ENCODE measurements around the gene GMDS. TPM values are rescaled to one million over a fixed set of nuclear protein-coding genes. Genes with fewer than 3 reads are reported as not detected.

The GMDS gene
- total and polyA plus RNA-seq, 2 of the 13 experiments (the other 11 are each of a cell fraction or from before 2014, with no cell fraction given), result 64.4 to 112 TPM

DNA sequence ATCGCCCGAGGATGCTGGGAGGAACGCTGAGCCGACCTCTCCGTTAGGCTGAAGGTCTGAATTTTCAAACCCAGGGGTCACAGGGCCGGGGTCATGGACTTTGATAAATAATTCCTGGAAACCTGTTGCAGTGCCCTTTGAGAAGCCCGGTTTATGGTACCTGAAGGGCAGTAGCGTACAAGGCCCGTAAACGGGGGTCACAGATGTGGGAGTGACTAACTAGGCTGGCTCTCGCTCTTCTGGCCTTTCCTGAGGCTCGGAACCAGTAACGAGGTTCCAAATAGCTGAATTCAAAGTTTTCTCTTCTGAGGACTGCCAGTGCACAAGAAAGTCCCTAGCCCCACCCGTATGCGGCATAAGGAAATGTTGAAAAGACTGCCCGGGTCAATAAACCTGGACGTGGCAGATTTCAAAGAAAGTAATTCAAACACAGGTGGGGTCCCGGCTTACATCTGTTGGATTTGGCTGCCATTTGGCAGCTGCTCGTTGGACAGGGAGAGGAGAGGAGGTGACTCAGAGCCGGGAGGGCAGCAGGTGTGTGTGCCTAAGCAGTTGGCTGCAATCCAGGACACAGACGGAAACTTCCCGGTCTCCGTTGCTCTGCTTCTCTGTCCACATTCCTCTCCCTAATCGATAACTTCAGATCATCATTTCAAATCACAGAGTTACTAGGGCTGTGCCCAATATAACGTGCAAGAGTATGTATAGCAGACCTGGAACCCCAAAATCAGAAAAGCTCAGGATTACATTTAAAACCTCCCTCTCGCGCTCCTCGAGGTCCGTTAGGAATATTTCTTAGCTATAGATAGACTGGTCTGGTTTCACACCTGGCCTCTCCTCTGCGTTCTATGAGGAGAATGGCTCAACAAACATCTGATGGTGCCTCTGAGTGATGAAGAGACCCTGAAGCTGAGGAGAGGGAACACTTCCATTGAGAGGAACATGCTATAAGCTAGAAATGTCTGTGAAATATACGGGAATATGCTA, 765 bp upstream of the GMDS start (continued):
- no peak for TF ChIP-seq HOXA7 (CRISPR knock-in tag; IDR thresholded peaks at IDR 0.05)
- peak; percentile 89; the same call in 1 of the 2 replicates for TF ChIP-seq CAMTA2 (CRISPR knock-in tag; IDR thresholded peaks at IDR 0.05; ENCODE audit: borderline replicate concordance)
- TF ChIP-seq CEBPG (CRISPR knock-in tag; IDR thresholded peaks at IDR 0.05), result 0 out of 2 replicates have a peak, but pooled peaks have one; percentile 15
- TF ChIP-seq ZNF234 (CRISPR knock-in tag; conservative IDR thresholded peaks at IDR 0.05), result peak; percentile 88; the same call in 1 of the 2 replicates
- TF ChIP-seq SNAI1 (CRISPR knock-in tag; IDR thresholded peaks at IDR 0.05; ENCODE audit: borderline replicate concordance), result peak; percentile 94; the same call in 1 of the 2 replicates
- TF ChIP-seq, protein P1, sequence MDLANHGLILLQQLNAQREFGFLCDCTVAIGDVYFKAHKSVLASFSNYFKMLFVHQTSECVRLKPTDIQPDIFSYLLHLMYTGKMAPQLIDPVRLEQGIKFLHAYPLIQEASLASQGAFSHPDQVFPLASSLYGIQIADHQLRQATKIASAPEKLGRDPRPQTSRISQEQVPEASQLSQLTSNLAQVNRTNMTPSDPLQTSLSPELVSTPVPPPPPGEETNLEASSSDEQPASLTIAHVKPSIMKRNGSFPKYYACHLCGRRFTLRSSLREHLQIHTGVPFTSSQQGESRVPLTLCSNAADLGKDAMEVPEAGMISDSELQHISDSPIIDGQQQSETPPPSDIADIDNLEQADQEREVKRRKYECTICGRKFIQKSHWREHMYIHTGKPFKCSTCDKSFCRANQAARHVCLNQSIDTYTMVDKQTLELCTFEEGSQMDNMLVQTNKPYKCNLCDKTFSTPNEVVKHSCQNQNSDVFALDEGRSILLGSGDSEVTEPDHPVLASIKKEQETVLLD (CRISPR knock-in tag; IDR thresholded peaks at IDR 0.05; ENCODE audit: low read depth), result 0 out of 2 replicates have a peak, but pooled peaks have one; percentile 34
- TF ChIP-seq ZNF567 (CRISPR knock-in tag; IDR thresholded peaks at IDR 0.05; ENCODE audit: borderline replicate concordance), result no peak
- TF ChIP-seq PAWR (CRISPR knock-in tag; IDR thresholded peaks at IDR 0.05; ENCODE audit: borderline replicate concordance), result no peak
- no peak for TF ChIP-seq ZNF33A (CRISPR knock-in tag; IDR thresholded peaks at IDR 0.05; ENCODE audit: borderline replicate concordance)
- no peak for TF ChIP-seq CBX2 (IDR thresholded peaks at IDR 0.05; ENCODE audit: low read depth, low read length)
- no peak for TF ChIP-seq CBX2 (CRISPR knock-in tag; IDR thresholded peaks at IDR 0.05; ENCODE audit: low read depth)
- TF ChIP-seq ZNF230 (CRISPR knock-in tag; IDR thresholded peaks at IDR 0.05), result no peak
- TF ChIP-seq SIN3A (IDR thresholded peaks at IDR 0.05; ENCODE audit: borderline replicate concordance, low read depth, low read length), result peak; percentile 66; the same call in 1 of the 2 replicates
- peak; percentile 71 for TF ChIP-seq FOXC1 (CRISPR knock-in tag; IDR thresholded peaks at IDR 0.05; ENCODE audit: borderline replicate concordance)
- peak; percentile 50; the same call in 1 of the 2 replicates for TF ChIP-seq ATF7-NPFF (CRISPR knock-in tag; IDR thresholded peaks at IDR 0.05; ENCODE audit: low read depth)
- no peak for TF ChIP-seq SP1 (IDR thresholded peaks at IDR 0.05)
- TF ChIP-seq SP1 (CRISPR knock-in tag; IDR thresholded peaks at IDR 0.05), result no peak
- TF ChIP-seq, protein P2, sequence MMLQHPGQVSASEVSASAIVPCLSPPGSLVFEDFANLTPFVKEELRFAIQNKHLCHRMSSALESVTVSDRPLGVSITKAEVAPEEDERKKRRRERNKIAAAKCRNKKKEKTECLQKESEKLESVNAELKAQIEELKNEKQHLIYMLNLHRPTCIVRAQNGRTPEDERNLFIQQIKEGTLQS (CRISPR knock-in tag; IDR thresholded peaks at IDR 0.05), result peak; percentile 76
- TF ChIP-seq, protein P3, sequence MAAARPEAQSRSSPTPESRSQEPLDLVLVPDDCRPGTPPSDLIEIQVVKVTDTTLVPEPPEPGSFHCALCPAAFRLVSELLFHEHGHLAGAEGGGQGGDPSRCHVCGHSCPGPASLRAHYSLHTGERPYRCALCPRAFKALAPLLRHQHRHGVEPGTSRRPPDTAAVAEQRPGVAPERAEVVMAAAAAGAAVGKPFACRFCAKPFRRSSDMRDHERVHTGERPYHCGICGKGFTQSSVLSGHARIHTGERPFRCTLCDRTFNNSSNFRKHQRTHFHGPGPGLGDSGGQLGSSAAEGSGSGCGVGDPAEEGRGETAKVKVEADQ (CRISPR knock-in tag; IDR thresholded peaks at IDR 0.05; ENCODE audit: borderline replicate concordance), result no peak; the same call in 1 of the 2 replicates
- TF ChIP-seq CC2D1A (CRISPR knock-in tag; IDR thresholded peaks at IDR 0.05), result no peak
- TF ChIP-seq NFYB (CRISPR knock-in tag; IDR thresholded peaks at IDR 0.05), result peak; percentile 66
- TF ChIP-seq, protein P4, sequence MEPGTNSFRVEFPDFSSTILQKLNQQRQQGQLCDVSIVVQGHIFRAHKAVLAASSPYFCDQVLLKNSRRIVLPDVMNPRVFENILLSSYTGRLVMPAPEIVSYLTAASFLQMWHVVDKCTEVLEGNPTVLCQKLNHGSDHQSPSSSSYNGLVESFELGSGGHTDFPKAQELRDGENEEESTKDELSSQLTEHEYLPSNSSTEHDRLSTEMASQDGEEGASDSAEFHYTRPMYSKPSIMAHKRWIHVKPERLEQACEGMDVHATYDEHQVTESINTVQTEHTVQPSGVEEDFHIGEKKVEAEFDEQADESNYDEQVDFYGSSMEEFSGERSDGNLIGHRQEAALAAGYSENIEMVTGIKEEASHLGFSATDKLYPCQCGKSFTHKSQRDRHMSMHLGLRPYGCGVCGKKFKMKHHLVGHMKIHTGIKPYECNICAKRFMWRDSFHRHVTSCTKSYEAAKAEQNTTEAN (CRISPR knock-in tag; conservative IDR thresholded peaks at IDR 0.05), result peak; percentile 88
- TF ChIP-seq, protein P5, sequence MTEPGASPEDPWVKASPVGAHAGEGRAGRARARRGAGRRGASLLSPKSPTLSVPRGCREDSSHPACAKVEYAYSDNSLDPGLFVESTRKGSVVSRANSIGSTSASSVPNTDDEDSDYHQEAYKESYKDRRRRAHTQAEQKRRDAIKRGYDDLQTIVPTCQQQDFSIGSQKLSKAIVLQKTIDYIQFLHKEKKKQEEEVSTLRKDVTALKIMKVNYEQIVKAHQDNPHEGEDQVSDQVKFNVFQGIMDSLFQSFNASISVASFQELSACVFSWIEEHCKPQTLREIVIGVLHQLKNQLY (CRISPR knock-in tag; IDR thresholded peaks at IDR 0.05), result no peak
- 0 out of 2 replicates have a peak, but pooled peaks have one; percentile 15 for TF ChIP-seq KDM4B (CRISPR knock-in tag; IDR thresholded peaks at IDR 0.05)
- TF ChIP-seq ZNF263 (CRISPR knock-in tag; IDR thresholded peaks at IDR 0.05), result peak; percentile 34; the same call in 1 of the 2 replicates
- 0 out of 2 replicates have a peak, but pooled peaks have one; percentile 13 for TF ChIP-seq MEIS1 (CRISPR knock-in tag; IDR thresholded peaks at IDR 0.05; ENCODE audit: borderline replicate concordance)
